HG02840 (cell line): ENCODE results near the gene LMBRD2.

Source experiments
- ATAC-seq: cut with Tn5 transposase; IDR thresholded peaks from one replicate; pipeline ENCODE4 v1.9.1; 2021; ENCODE audit warnings: mild to moderate bottlenecking, moderate library complexity, moderate number of reproducible peaks; ENCODE audit not compliant: unreplicated experiment, low FRiP score

LMBRD2 gene

GRCh38 chr5:36055984-36056383, 95.7 kb downstream of the LMBRD2 start:
- ATAC-seq = no peak

- no peak for ATAC-seq
Measured at GRCh38 chr5:36054647-36055046, 97.0 kb downstream of the LMBRD2 start.

- ATAC-seq = no peak
Measured at GRCh38 chr5:36052538-36052937, 99.1 kb downstream of the LMBRD2 start.

GRCh38 chr5:36049949-36050348, 101.7 kb downstream of the LMBRD2 start:
- ATAC-seq = no peak
